GM21515 (cell line): Measurements from ENCODE around the gene DOCK3.

Source experiments
- ATAC-seq: cut with Tn5 transposase; IDR thresholded peaks from one replicate; pipeline ENCODE4 v1.9.1; 2021; ENCODE audit not compliant: unreplicated experiment

Gene DOCK3, protein sequence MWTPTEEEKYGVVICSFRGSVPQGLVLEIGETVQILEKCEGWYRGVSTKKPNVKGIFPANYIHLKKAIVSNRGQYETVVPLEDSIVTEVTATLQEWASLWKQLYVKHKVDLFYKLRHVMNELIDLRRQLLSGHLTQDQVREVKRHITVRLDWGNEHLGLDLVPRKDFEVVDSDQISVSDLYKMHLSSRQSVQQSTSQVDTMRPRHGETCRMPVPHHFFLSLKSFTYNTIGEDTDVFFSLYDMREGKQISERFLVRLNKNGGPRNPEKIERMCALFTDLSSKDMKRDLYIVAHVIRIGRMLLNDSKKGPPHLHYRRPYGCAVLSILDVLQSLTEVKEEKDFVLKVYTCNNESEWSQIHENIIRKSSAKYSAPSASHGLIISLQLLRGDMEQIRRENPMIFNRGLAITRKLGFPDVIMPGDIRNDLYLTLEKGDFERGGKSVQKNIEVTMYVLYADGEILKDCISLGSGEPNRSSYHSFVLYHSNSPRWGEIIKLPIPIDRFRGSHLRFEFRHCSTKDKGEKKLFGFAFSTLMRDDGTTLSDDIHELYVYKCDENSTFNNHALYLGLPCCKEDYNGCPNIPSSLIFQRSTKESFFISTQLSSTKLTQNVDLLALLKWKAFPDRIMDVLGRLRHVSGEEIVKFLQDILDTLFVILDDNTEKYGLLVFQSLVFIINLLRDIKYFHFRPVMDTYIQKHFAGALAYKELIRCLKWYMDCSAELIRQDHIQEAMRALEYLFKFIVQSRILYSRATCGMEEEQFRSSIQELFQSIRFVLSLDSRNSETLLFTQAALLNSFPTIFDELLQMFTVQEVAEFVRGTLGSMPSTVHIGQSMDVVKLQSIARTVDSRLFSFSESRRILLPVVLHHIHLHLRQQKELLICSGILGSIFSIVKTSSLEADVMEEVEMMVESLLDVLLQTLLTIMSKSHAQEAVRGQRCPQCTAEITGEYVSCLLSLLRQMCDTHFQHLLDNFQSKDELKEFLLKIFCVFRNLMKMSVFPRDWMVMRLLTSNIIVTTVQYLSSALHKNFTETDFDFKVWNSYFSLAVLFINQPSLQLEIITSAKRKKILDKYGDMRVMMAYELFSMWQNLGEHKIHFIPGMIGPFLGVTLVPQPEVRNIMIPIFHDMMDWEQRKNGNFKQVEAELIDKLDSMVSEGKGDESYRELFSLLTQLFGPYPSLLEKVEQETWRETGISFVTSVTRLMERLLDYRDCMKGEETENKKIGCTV (N-terminal part only)

GRCh38 chr3:50674349-50675178, at the start of gene DOCK3:
TSS of gene DOCK3 (plus strand) at chr3:50674927. CDS start at chr3:50675264, 337 bp downstream.
- no peak for ATAC-seq

DNA sequence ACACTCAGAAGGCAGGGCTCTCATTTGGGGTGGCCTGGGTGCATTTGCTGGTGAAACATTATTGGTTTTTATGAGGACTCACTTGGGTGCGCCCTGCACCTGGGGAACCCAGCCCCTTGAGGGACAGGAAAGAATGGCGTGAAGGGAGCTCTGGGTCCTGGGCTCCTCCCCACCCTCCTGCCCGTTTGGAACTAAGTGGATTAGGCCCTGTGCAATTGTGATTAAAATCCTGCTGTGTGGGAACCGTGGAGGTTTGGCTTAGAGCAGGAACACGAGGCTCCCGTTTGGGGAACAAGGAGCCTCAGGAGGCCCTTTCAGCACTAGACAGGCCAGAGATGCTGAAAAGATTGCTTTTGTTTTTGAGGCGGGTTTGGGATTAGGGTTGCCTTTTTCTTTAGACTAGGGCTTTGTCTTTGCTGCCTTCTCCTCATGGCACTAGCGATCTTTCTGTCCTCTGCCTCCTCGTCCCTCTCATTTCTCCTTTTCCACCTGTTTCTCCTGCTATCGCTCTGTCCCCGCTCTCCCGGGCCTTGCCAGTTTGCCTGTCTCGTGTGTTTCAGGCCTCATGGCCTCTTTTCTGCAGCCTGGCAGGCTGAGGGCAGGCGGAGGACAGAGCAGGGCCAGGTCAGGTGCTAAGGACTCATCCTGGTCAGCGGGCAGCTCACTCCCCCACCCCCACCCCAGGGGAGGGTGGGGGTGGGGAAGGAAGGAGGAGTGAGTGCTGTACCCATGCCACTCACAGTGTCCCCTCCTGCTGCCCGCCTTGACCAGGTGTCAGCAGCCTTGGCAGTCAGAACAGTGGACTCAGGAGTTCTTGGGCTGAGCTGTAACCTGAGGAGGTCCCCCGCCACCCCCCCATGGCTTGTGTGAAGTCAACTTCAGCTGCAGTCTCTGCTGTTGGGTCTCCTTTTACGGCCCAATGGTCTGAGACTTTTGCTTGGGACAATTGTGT, 49.2 kb upstream of the DOCK3 start:
- ATAC-seq = no peak

DNA sequence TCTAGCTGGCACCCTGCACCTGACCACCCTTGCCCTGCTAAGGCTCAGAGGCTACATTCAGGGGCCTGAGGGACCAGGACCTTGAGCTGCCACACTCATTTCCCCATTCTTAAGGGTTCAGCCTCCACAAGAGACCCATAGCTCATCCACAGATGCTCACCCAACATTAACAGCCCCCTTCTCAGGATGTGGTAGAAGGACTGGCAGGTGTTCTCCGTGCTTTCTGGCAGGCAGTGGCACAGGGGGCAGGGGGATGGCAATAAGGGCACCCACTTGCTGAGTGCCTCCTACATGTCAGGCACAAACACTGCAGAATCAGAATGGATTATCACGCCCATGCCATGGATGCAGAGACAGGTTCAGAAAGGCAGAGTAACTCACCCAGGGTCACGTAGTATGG, 48.3 kb upstream of the DOCK3 start:
- ATAC-seq = no peak

- ATAC-seq = no peak
Measured at GRCh38 chr3:50627407-50628051, 47.2 kb upstream of the DOCK3 start.

DNA sequence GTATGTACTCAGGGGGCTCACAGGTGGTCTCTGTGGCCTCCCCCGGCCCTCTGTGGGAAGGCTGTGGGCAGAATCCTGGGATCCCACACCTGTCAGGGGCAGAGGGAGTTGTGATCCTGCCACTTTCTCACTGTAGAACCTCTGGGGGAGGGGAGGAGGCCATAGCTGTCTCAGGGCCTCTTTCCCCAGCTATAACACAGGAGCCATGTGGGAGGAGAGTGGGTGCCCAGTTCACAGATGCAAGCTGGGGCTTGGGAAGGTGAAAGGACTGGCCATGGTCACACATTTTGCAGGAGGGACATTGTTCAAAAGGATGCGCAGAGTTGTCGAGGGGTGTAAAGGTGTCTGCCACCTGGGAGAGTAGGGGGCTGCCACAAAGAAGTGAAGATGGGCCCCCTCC, 46.1 kb upstream of the DOCK3 start:
- no peak for ATAC-seq

- ATAC-seq = no peak
Measured at GRCh38 chr3:50630394-50630793, 44.3 kb upstream of the DOCK3 start.

- ATAC-seq = no peak
Measured at GRCh38 chr3:50630877-50631276, 43.9 kb upstream of the DOCK3 start.

DNA sequence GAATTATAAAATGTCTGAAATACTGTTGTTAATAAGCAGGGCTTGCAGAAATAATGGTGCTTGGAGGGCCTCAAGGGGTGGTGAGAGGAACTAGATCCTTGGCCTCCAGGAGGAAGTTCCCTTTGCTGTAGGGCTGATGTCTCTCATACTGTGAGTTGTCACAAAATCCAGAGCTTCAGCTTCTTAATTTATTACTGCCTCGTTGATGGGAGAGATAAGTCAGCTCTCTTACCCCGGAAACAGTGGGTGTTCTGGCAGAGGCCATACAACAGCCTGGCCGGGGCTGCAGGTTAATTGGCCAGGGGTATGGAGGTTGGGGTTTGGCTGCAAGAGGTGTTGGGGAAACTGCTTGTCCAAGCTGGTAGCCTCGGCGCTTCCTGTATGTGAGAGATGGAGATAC, 42.3 kb upstream of the DOCK3 start:
- ATAC-seq = no peak

DNA sequence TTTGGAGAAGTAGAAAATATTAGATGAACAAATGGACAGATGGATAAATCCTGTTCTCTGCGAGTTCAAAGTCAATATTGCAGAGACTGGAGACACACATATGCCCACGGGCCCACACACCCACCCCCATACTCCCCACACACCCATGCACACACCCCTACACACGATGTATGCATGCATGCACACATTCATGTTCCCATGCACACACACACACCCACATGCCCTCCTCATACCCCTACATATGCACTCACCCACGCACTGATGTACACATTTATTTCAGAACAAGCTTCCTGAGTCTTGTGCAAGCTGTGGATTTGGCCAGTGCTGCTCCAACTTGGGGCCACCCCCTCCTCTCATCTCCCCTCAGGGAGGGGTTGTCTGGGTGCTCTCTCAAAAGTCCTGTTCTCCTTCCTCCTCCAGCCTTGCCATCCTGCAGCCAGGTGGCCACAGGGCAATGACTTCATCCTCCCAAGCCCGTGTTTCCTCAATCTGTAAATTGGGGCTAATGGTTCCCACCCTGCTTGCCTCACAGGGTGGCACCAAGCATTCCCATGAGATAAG, 41.4 kb upstream of the DOCK3 start:
- ATAC-seq = no peak

- no peak for ATAC-seq
Measured at GRCh38 chr3:50635066-50635465, 39.7 kb upstream of the DOCK3 start.

DNA sequence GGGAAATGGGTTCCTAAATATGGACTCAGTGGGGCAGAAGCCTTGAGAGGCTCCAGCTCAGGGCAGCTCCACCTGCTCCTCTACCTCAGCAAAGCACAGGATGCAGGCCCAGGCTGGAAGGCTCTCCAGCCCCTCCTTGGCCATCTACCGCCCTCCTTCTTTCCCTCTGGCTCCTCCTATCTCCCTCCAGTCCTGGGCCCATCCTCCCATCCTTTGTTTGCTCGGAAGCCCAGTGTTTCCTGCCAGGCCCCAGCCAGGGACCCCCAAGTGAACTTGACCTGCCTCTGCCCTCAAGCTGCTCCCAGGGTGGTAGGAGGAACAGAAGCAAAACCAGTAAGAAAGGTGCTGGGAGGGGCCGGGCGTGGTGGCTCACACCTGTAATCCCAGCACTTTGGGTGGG, 37.7 kb upstream of the DOCK3 start:
- no peak for ATAC-seq

GRCh38 chr3:50637945-50638344, 36.8 kb upstream of the DOCK3 start:
- no peak for ATAC-seq

DNA sequence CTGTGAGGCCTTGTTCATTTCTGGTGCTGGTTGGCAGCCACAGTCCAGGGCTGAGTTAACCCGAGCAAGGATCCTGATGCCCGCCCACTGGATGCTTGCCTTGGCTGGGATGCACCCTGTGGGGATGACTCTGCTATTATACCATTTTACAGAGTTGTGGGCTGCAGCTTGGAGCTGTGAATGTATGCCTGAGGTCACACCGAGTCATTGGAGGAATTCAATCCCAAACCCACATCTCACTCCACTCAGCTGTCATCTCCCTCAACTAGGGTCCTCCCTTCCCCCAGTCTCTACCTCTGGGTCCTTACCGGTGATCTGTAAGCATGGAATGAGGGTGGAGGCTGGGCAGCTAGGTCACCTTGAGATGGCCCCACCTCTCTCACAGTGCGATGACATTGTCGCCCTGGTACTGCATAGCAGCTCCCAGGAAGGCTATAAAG, 35.7 kb upstream of the DOCK3 start:
- no peak for ATAC-seq

DNA sequence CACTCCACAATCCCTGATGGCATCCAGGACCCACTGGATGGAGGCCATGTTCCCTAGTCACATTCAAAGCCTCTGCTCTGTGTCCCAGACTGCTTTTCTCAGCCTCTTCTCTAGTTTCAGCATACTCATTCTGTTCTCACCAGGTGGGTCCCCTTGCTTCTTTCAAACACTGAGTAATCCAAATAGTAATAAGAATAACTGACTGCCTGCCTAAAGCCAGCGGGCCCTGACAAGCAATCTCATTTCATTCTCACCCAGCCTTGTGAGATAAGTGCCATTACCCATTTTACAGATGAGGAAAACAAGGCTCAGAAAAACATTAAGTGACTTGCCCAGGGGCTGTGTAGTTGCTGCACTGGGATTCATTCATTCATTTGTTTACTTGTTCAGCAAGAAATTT, 32.3 kb upstream of the DOCK3 start:
- ATAC-seq = no peak

GRCh38 chr3:50644561-50644960, 30.2 kb upstream of the DOCK3 start:
- ATAC-seq = no peak

- no peak for ATAC-seq
Measured at GRCh38 chr3:50645378-50645777, 29.3 kb upstream of the DOCK3 start.

- ATAC-seq = no peak
Measured at GRCh38 chr3:50648313-50648712, 26.4 kb upstream of the DOCK3 start.

- no peak for ATAC-seq
Measured at GRCh38 chr3:50648944-50649343, 25.8 kb upstream of the DOCK3 start.
